CD4-positive, alpha-beta memory T cell (primary cell): ENCODE results near the gene PAXX. TPM values are rescaled to one million over a fixed set of nuclear protein-coding genes. Genes with fewer than 3 reads are reported as not detected.

ENCODE experiments used
- CTCF ChIA-PET: fragments of 350-600 bp; sonication (Branson Sonifier 250); formaldehyde crosslinking; loops from one replicate; lab custom pipeline; 2021; ENCODE audit warnings: inconsistent platforms; ENCODE audit not compliant: partially characterized antibody; lab: Charles Lee
- POLR2A ChIA-PET: fragments of 350-600 bp; sonication (Branson Sonifier 250); formaldehyde crosslinking; loops from one replicate; lab custom pipeline; 2021; ENCODE audit not compliant: partially characterized antibody; lab: Charles Lee
- DNase-seq, 5 donors: peaks; one replicate each; pipeline versions ENCODE4 v3.0.0 to v3.0.0-alpha.2; 2020 to 2022; ENCODE audit warnings: mixed read lengths in 1 of 5
- H3K27ac ChIP-seq: one replicate; pipeline ENCODE4 v1.7.0; 2013; ENCODE audit warnings: low read depth, low read length
- H3K27me3 ChIP-seq: 2 replicates; pipeline ENCODE4 v1.7.0; 2013; ENCODE audit warnings: mild to moderate bottlenecking, low read length, moderate library complexity; ENCODE audit not compliant: insufficient read depth
- H3K36me3 ChIP-seq: 2 replicates; pipeline ENCODE4 v1.7.0; 2013; ENCODE audit warnings: mild to moderate bottlenecking, low read length, moderate library complexity; ENCODE audit not compliant: insufficient read depth
- H3K4me1 ChIP-seq: 2 replicates; pipeline ENCODE4 v1.7.0; 2013; ENCODE audit warnings: mild to moderate bottlenecking, low read length, moderate library complexity; ENCODE audit not compliant: insufficient read depth
- H3K4me3 ChIP-seq, 2 donors: one replicate each; pipeline ENCODE4 v1.7.0; 2013; ENCODE audit warnings: low read length in 2 of 2, mild to moderate bottlenecking in 1 of 2
- H3K9me3 ChIP-seq, 2 donors: one replicate each; pipeline ENCODE4 v1.7.0; 2013; ENCODE audit warnings: low read length in 2 of 2, control low read depth in 1 of 2; ENCODE audit not compliant: control insufficient read depth in 1 of 2
- H3K27ac Mint-ChIP-seq, 7 donors: one replicate each; pipeline ENCODE4 v1.8.0; 2020 to 2021; ENCODE audit warnings: mixed read lengths in 7 of 7, mild to moderate bottlenecking in 6 of 7, inconsistent platforms in 3 of 7, moderate library complexity in 3 of 7
- H3K27me3 Mint-ChIP-seq, 2 donors: one replicate each; pipeline ENCODE4 v1.8.0; 2020 to 2021; ENCODE audit warnings: mixed read lengths in 2 of 2
- H3K36me3 Mint-ChIP-seq, 2 donors: one replicate each; pipeline ENCODE4 v1.8.0; 2020 to 2021; ENCODE audit warnings: mixed read lengths in 2 of 2, inconsistent platforms in 1 of 2, mild to moderate bottlenecking in 1 of 2
- H3K4me1 Mint-ChIP-seq, 4 donors: one replicate each; pipeline ENCODE4 v1.8.0; 2020 to 2021; ENCODE audit warnings: mixed read lengths in 4 of 4, mild to moderate bottlenecking in 1 of 4
- H3K4me3 Mint-ChIP-seq, 8 donors: one replicate each; pipeline ENCODE4 v1.8.0; 2020 to 2021; ENCODE audit warnings: mixed read lengths in 8 of 8, mild to moderate bottlenecking in 7 of 8, moderate library complexity in 6 of 8, inconsistent platforms in 3 of 8
- H3K9me3 Mint-ChIP-seq, 8 donors: one replicate each; pipeline ENCODE4 v1.8.0; 2020 to 2021; ENCODE audit warnings: mixed read lengths in 8 of 8, mild to moderate bottlenecking in 5 of 8, inconsistent platforms in 3 of 8, moderate library complexity in 1 of 8
- intact Hi-C: fragments of 100-400 bp; cut with micrococcal nuclease; formaldehyde crosslinking; loops from one replicate; pipeline ENCODE4 v1.15.1; 2023
- polyA plus RNA-seq, 2 donors: library from polyadenylated mRNA; unstranded; fragments of 300-500 nt; fragmentation: Illumina TruSeq; gene quantifications; one replicate each; pipeline ENCODE4 v1.2.3, GENCODE V29; 2021
- total RNA-seq, 2 experiments: library from RNA; stranded (reverse); gene quantifications; one replicate each; pipeline ENCODE4 v1.2.3, GENCODE V29; 2021

Gene PAXX
- total and polyA plus RNA-seq, 4 experiments from 2014 or later = 76.0 to 103 (median 97.5) TPM

- intact Hi-C loops = no loop called here
- H3K36me3 ChIP-seq = no peaks in the 10 kb centered on the region
- H3K27ac Mint-ChIP-seq = no peak overlapping the region
- H3K36me3 Mint-ChIP-seq = no peaks in the 10 kb centered on the region
- no peak overlapping the region for H3K4me3 ChIP-seq
- peaks cover 2% of the 10 kb centered on the region for H3K4me1 ChIP-seq
- no peak for DNase-seq
- H3K27ac ChIP-seq = no peak overlapping the region
- CTCF ChIA-PET = interaction anchor here (1.0 kb wide), 1 partner anchor 11 kb away, joined by 3 read pairs; no protein-coding TSS in a partner anchor
- POLR2A ChIA-PET = interaction anchor here (1.4 kb wide), 2 partner anchors 10 to 36 kb away, joined by 3 to 6 read pairs; partner anchors contain the start of gene CLIC3
- H3K9me3 Mint-ChIP-seq = no peaks in the 10 kb centered on the region
- H3K27me3 Mint-ChIP-seq = peaks cover 6 to 14% of the 10 kb centered on the region in 2 donors
- peaks cover 5% of the 10 kb centered on the region for H3K27me3 ChIP-seq
- H3K4me1 Mint-ChIP-seq = peaks cover 3 to 12% (median 7%) of the 10 kb centered on the region in 4 donors
- H3K4me3 Mint-ChIP-seq = no peak overlapping the region
- no peaks in the 10 kb centered on the region for H3K9me3 ChIP-seq
These were observed 6.4 kb upstream of the PAXX start for GRCh38 chr9:136985853-136986252.

GRCh38 chr9:136988872-136989271 lies 3.4 kb upstream of the PAXX start:
- intact Hi-C loops = no loop called here
- POLR2A ChIA-PET = interaction anchor here (1.8 to 5.4 kb wide), 2 partner anchors 14 to 39 kb away, joined by 5 to 52 read pairs; partner anchors contain the start of genes ABCA2 and FUT7

GRCh38 chr9:136990242-136990911 lies 1.8 kb upstream of the PAXX start:
- H3K4me3 Mint-ChIP-seq = peak overlapping the region; percentile 1 to 84 (median 70)
- POLR2A ChIA-PET = interaction anchor here (1.0 to 6.9 kb wide), 10 partner anchors 10 to 104 kb away, joined by 3 to 57 read pairs (median 18); partner anchors contain the start of genes ABCA2, C8G, FBXW5 and FUT7

More at GRCh38 chr9:136988872-136989271, 3.4 kb upstream of the PAXX start:
- peaks cover 0 to 7% of the 10 kb centered on the region in 2 donors for H3K36me3 Mint-ChIP-seq
- no peaks in the 10 kb centered on the region for H3K9me3 Mint-ChIP-seq
- no peak overlapping the region for H3K4me3 Mint-ChIP-seq
- H3K27ac Mint-ChIP-seq = peak overlapping the region in 1 of 7 donors; percentile 17
- CTCF ChIA-PET = interaction anchor here (1.3 kb wide), 1 partner anchor 42 kb away, joined by 5 read pairs; the partner anchor contains the start of gene FUT7
- H3K27me3 Mint-ChIP-seq = peaks cover 3 to 12% of the 10 kb centered on the region in 2 donors
- Histone ChIP-seq H3K9me3 (no peaks in the 10 kb centered on the region), H3K4me1 (peaks cover 22% of the 10 kb centered on the region), H3K27me3 (peaks cover under 1% of the 10 kb centered on the region), H3K36me3 (peaks cover 5% of the 10 kb centered on the region), H3K27ac (no peak overlapping the region), H3K4me3 (no peak overlapping the region)
- H3K4me1 Mint-ChIP-seq = peaks cover 5 to 32% (median 15%) of the 10 kb centered on the region in 4 donors
- DNase-seq = no peak

DNA sequence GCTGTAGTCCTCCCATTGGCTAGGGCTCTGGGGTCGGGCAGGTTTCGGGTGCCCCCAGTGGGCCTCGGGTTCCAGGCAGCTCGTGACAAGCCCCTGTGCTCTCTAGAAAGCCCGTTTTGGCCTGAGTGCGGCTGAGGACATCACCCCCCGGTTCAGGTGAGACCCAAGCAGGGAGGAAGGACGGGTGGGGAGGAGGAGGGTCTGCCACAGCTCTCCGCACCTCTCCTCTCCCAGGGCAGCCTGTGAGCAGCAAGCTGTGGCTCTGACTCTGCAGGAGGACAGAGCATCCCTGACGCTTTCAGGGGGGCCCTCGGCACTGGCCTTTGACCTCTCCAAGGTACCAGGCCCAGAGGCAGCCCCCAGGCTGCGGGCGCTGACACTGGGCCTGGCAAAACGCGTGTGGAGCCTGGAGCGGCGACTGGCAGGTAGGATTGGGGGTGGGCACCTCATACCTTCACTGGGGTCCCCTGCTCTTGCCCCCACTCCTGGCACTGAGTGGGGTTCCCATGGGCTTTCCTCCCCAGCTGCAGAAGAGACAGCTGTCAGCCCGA lies 672 bp downstream of the PAXX start:
- intact Hi-C loops = loop anchor here (1.0 to 2.0 kb wide), 5 partner anchors 14 to 202 kb away; partner anchors contain the start of genes ABCA2, AJM1, C8G and FBXW5
- Mint-ChIP-seq H3K27me3 (peaks cover 0 to 2% of the 10 kb centered on the region in 2 donors), H3K27ac (peak overlapping the region; percentile 83 to 94 (median 88)), H3K36me3 (peaks cover 0 to 10% of the 10 kb centered on the region in 2 donors), H3K4me1 (peaks cover 8 to 47% (median 26%) of the 10 kb centered on the region in 4 donors), H3K9me3 (no peaks in the 10 kb centered on the region), H3K4me3 (peak overlapping the region; percentile 83 to 92 (median 88))
- no peak for DNase-seq
- ChIA-PET CTCF (interaction anchor here (0.5 to 3.4 kb wide), 6 partner anchors 37 to 205 kb away, joined by 3 to 21 read pairs (median 4); partner anchors contain the start of genes AJM1 and NPDC1), POLR2A (interaction anchor here (0.6 to 6.9 kb wide), 31 partner anchors 10 to 430 kb away, joined by 3 to 57 read pairs (median 3); partner anchors contain the start of genes ABCA2, C8G, EXD3 and FBXW5)
- peaks cover 7% of the 10 kb centered on the region for H3K36me3 ChIP-seq
- H3K27ac ChIP-seq = peak overlapping the region; percentile 85
- no peaks in the 10 kb centered on the region for H3K27me3 ChIP-seq
- H3K9me3 ChIP-seq = no peaks in the 10 kb centered on the region
- peak overlapping the region; percentile 86 to 90 for H3K4me3 ChIP-seq
- peaks cover 48% of the 10 kb centered on the region for H3K4me1 ChIP-seq

More at GRCh38 chr9:136990242-136990911, 1.8 kb upstream of the PAXX start:
- CTCF ChIA-PET = interaction anchor here (0.6 to 1.7 kb wide), 4 partner anchors 9 to 45 kb away, joined by 3 to 5 read pairs (median 3); no protein-coding TSS in a partner anchor
- H3K36me3 ChIP-seq = peaks cover 7% of the 10 kb centered on the region
- Mint-ChIP-seq H3K27me3 (peaks cover 0 to 9% of the 10 kb centered on the region in 2 donors), H3K9me3 (no peaks in the 10 kb centered on the region), H3K36me3 (peaks cover 0 to 7% of the 10 kb centered on the region in 2 donors), H3K4me1 (peaks cover 4 to 29% (median 14%) of the 10 kb centered on the region in 4 donors), H3K27ac (peak overlapping the region in 6 of 7 donors; percentile 38 to 86 (median 70))
- H3K4me3 ChIP-seq = no peak overlapping the region
- no peak overlapping the region for H3K27ac ChIP-seq
- no peaks in the 10 kb centered on the region for H3K9me3 ChIP-seq
- no peaks in the 10 kb centered on the region for H3K27me3 ChIP-seq
- intact Hi-C loops = no loop called here
- peaks cover 26% of the 10 kb centered on the region for H3K4me1 ChIP-seq
- no peak for DNase-seq

DNA sequence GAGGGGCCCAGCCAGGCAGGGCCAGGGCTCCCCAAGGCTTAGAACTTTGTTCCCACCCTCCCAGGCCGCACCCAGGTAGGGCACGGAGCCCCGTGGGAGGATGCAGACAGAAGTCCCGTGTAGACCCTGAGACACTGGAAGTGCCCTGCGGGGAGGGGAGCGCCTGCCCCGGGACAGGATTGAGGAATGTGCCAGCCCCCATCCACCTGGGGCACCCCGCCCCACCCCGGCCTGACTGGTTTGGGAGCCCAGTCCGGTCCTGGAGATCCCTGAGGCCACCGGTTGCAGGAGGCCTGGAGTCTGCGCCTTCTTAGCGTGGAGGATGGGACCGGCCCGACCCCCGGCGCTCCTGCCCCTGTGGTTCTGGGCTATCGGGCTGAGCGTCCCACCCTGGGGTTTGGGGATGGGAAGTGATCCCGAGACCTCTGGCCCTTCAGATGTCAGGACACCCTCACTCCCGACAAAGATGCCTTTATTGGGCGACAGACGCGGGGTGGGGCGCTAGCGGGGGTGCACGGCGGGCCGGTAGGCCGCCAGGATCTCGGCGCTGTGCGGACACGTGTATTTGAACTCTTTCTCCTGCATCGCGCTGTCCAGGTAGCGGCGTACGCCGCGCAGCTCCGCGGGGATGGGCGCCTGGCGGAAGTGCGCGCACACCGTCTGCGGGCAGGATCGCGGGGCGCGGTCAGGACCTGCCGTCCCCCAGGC lies 2.1 kb downstream of the PAXX start:
- Histone ChIP-seq H3K27me3 (no peaks in the 10 kb centered on the region), H3K36me3 (peaks cover 7% of the 10 kb centered on the region), H3K4me1 (peaks cover 60% of the 10 kb centered on the region), H3K27ac (no peak overlapping the region), H3K4me3 (no peak overlapping the region), H3K9me3 (no peaks in the 10 kb centered on the region)
- no peaks in the 10 kb centered on the region for H3K9me3 Mint-ChIP-seq
- DNase-seq = no peak
- CTCF ChIA-PET = interaction anchor here (1.1 to 3.4 kb wide), 2 partner anchors 35 to 152 kb away, joined by 4 to 21 read pairs; partner anchors contain the start of gene AJM1
- peak overlapping the region in 1 of 8 donors; percentile 92 for H3K4me3 Mint-ChIP-seq
- H3K27ac Mint-ChIP-seq = peak overlapping the region in 1 of 7 donors; percentile 88
- POLR2A ChIA-PET = interaction anchor here (0.7 to 6.9 kb wide), 12 partner anchors 14 to 246 kb away, joined by 3 to 57 read pairs (median 18); partner anchors contain the start of genes ABCA2, C8G, FBXW5 and FUT7
- peaks cover 0 to 10% of the 10 kb centered on the region in 2 donors for H3K36me3 Mint-ChIP-seq
- intact Hi-C loops = no loop called here
- peaks cover 0 to 1% of the 10 kb centered on the region in 2 donors for H3K27me3 Mint-ChIP-seq
- peaks cover 13 to 58% (median 32%) of the 10 kb centered on the region in 4 donors for H3K4me1 Mint-ChIP-seq

GRCh38 chr9:136994888-136995230 lies 2.6 kb downstream of the PAXX start:
- no peaks in the 10 kb centered on the region for H3K9me3 ChIP-seq
- no peak for DNase-seq
- Mint-ChIP-seq H3K4me3 (no peak overlapping the region), H3K9me3 (no peaks in the 10 kb centered on the region), H3K4me1 (peaks cover 13 to 64% (median 33%) of the 10 kb centered on the region in 4 donors), H3K36me3 (peaks cover 0 to 10% of the 10 kb centered on the region in 2 donors), H3K27ac (no peak overlapping the region), H3K27me3 (no peaks in the 10 kb centered on the region)
- peaks cover 7% of the 10 kb centered on the region for H3K36me3 ChIP-seq
- no peaks in the 10 kb centered on the region for H3K27me3 ChIP-seq
- CTCF ChIA-PET = interaction anchor here (3.4 kb wide), 1 partner anchor 35 kb away, joined by 21 read pairs; no protein-coding TSS in a partner anchor
- H3K4me1 ChIP-seq = peaks cover 63% of the 10 kb centered on the region
- intact Hi-C loops = no loop called here
- no peak overlapping the region for H3K27ac ChIP-seq
- POLR2A ChIA-PET = interaction anchor here (1.7 to 6.9 kb wide), 6 partner anchors 14 to 93 kb away, joined by 6 to 57 read pairs (median 14); partner anchors contain the start of genes C8G, FBXW5 and LCNL1
- H3K4me3 ChIP-seq = no peak overlapping the region
